Measurements from ENCODE around the gene CEP112.

The CEP112 gene

GRCh38 chr17:66221755-66222530 is 30.0 kb upstream of the CEP112 start:
- no peak for TF ChIP-seq ZNF274 (IDR thresholded peaks at IDR 0.05; ENCODE audit: low read depth, low read length)
- no peak overlapping the region for H3K4me3 ChIP-seq (ENCODE audit: low read length)

- H3K4me3 ChIP-seq (ENCODE audit: low read length): no peak overlapping the region
- no peak for TF ChIP-seq ZNF274 (IDR thresholded peaks at IDR 0.05; ENCODE audit: low read depth, low read length)
Observed at GRCh38 chr17:66221343-66221742, 29.4 kb upstream of the CEP112 start.

DNA sequence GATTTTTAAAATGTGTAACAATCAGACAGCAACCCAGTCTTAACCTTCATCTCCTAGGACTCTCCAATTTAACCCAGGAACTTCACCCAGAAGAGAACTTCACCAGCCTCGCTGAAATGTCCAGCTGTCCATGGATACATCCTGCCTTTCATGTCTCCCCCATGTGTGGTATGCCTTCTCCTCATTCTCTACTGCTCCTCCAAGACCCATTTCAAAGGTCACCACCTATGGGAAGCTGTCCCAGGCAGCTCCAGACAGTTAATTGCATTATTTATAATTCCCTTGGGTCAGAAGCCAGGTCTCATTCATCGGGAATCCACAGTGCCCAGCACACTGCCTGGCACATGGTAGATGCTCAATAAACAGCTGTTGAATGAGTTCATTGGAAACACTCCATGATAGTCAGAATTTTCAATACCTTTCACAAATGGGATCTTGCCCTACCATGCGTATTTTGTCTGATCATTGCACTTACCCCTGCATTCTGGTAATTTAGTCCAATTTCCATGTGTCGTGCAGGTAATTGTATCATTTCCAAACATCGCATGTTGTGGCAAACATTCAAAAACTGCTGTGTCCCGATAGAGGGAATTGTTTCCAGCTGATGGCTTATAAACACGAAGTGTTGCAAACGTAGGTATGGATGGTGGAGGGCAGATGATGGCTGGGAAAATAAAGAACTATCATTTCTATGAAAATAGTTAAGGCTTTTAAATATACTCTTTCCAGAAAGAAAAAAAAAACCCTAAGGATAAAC is 28.3 kb upstream of the CEP112 start:
- H3K4me3 ChIP-seq (ENCODE audit: low read length): no peak overlapping the region

GRCh38 chr17:66215529-66215911 is 23.6 kb upstream of the CEP112 start:
- no peak for TF ChIP-seq ZNF274 (IDR thresholded peaks at IDR 0.05; ENCODE audit: low read depth, low read length)
- no peak overlapping the region for H3K4me3 ChIP-seq (ENCODE audit: low read length)

More for the DNA sequence above, 28.3 kb upstream of the CEP112 start:
- no peak for TF ChIP-seq ZNF274 (IDR thresholded peaks at IDR 0.05; ENCODE audit: low read depth, low read length)

DNA sequence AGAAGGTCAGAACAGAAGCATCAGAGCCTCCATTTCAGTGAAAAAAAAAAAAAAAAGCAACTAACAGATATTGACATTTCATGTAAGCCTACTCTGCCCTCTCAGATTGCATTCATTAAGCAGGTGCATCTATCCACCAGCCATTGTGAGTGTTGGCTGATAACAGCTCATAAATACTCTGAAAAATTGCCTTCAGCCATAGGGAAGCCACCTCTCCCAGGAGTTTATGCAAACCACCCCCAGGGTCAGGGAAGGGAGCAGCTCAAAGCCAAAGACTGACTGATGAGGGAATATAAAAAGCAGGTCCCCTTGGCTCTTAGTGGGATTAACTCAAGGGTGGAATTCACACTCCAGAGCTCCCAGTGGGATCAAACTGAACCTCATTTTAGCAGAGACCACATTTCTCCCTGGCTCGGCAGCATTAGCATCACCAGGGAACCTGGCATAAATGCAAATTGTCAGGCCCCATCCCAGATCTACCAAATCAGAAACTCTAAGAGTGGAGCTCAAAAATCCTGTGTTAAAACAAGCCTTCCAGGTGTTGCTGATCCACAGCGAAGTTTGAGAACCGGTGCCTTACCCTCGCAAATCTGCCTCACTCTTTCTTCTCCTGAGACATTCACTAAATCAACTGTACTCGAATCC is 23.1 kb upstream of the CEP112 start:
- H3K4me3 ChIP-seq (ENCODE audit: low read length): no peak overlapping the region
- TF ChIP-seq ZNF274 (IDR thresholded peaks at IDR 0.05; ENCODE audit: low read depth, low read length): no peak

GRCh38 chr17:66211047-66211810 is 19.3 kb upstream of the CEP112 start:
- H3K4me3 ChIP-seq (ENCODE audit: low read length): no peak overlapping the region
- no peak for TF ChIP-seq ZNF274 (IDR thresholded peaks at IDR 0.05; ENCODE audit: low read depth, low read length)

- H3K4me3 ChIP-seq (ENCODE audit: low read length): no peak overlapping the region
- TF ChIP-seq ZNF274 (IDR thresholded peaks at IDR 0.05; ENCODE audit: low read depth, low read length): no peak
Observed at GRCh38 chr17:66210208-66210574, 18.3 kb upstream of the CEP112 start.

GRCh38 chr17:66207936-66208335 is 16.0 kb upstream of the CEP112 start:
- H3K4me3 ChIP-seq (ENCODE audit: low read length): no peak overlapping the region
- TF ChIP-seq ZNF274 (IDR thresholded peaks at IDR 0.05; ENCODE audit: low read depth, low read length): no peak

DNA sequence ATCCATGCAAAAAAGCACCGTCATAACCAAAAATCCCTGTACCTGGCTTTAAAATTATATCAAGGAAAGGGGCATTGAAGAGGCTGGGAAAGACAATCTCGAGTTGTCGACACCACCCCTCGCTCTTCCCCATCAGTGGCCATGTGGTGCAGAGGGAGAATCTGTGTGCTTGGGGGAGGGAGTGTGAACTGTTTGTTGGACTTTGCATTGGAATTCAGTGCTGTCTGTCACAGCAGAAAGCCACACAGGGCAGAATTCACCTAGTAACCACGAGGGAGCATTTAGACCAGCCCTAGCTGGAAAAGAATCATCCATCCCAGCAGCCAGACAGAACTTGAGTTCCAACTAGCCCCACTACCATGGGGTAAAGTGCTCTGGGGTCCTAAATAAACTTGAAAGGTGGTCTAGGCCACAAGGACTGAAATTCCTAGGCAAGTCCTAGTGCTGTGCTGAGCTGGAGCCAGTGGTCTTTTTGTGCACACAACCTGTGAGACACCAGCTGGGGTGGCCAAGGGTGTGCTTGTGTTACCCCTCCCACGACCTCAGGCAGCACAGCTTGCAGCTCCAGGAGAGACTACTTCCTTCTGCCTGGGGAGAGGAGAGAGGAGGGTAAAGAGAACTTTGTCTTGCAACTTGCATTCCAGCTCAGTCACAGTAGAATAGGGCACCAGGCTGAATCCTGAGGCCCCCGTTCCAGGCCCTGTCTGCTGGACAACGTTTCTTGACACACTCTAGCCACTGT is 11.5 kb upstream of the CEP112 start:
- no peak overlapping the region for H3K4me3 ChIP-seq (ENCODE audit: low read length)
- no peak for TF ChIP-seq ZNF274 (IDR thresholded peaks at IDR 0.05; ENCODE audit: low read depth, low read length)

DNA sequence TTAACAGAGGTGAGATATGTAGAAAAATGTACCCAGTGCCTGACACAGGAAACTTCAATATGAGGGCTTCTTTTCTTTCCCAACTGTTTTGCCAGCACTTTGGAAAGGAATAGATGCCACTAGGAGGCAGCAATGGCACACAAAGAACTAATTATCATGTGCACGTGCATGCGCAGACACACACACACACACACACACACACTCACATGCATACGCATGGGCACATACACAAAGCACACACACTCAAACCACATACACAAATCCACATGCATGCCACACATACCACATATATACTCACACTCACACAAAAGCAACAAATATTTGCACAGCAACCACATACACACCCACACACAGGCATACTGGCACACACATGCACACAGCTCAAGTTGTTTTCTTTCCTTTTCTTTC is 8.8 kb upstream of the CEP112 start:
- no peak overlapping the region for H3K4me3 ChIP-seq (ENCODE audit: low read length)
- TF ChIP-seq ZNF274 (IDR thresholded peaks at IDR 0.05; ENCODE audit: low read depth, low read length): no peak

- no peak overlapping the region for H3K4me3 ChIP-seq (ENCODE audit: low read length)
- no peak for TF ChIP-seq ZNF274 (IDR thresholded peaks at IDR 0.05; ENCODE audit: low read depth, low read length)
Observed at GRCh38 chr17:66198242-66198641, 6.3 kb upstream of the CEP112 start.

DNA sequence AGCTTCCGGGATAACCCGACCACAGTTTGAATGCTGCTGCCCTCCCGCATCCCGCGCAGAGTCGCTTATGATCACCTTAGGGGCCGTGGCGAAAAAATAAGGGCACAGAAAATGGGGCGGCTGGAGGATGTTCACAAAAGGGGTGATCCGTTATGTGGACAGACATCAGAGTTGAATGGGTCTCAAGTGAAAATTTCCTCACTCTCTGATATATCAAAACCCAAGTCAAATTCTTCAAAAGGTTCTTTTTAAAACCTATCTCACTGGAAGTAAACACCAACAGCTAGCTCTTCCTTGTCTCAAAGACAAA is 400 bp upstream of the CEP112 start:
- TF ChIP-seq ZNF274 (IDR thresholded peaks at IDR 0.05; ENCODE audit: low read depth, low read length): no peak
- H3K4me3 ChIP-seq (ENCODE audit: low read length): peak overlapping the region; percentile 23; the same call in 1 of the 2 replicates

DNA sequence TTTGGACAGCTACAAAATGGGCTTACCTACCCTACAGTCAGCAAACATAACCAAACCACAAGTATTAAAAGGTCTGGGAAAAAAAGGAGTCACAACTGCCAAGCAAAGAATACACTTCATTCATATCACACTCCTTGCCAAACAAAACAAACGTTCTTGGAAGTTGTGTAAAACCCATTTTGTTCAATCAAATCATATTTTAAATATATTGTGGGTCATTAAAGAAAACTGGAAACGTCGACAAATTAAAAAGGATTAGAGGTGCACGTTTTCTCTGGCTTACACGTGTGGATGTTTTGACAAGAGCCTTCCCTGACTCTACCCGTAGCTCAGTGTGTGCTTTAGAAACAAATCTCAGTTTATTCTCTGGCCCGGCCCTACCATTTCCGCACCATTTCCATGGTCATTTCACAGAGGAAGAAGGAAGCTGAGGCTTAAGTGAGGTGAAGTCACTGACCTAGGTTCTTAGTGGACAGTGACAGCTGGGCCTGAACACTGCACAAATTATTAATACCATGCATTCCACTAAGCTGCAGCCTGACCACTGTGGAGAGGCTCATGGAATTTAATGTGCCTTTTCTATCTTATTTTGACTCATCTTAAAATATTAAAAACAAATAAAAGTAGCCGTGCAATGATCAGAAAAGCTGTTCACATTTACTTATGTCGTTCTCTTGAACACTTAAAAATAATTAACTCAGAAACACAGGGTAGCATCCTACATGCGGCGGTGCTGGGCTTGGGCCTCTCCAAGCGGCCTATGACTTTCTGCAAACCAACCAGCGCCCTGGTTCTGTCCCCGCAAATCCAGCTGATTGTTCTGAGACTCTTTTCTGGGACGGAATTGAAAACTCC is 968 bp downstream of the CEP112 start:
- H3K4me3 ChIP-seq (ENCODE audit: low read length): peak overlapping the region; percentile 70
- TF ChIP-seq ZNF274 (IDR thresholded peaks at IDR 0.05; ENCODE audit: low read depth, low read length): no peak
